ENCODE results near the gene PCBP3. TPM values are rescaled to one million over a fixed set of nuclear protein-coding genes. Genes with fewer than 3 reads are reported as not detected.

Gene PCBP3
- total and polyA plus RNA-seq, 10 of the 15 experiments (the other 5 are each of a cell fraction or from before 2014, with no cell fraction given) = 0.09 to 1.3 (median 0.46) TPM; not detected in 3

DNA sequence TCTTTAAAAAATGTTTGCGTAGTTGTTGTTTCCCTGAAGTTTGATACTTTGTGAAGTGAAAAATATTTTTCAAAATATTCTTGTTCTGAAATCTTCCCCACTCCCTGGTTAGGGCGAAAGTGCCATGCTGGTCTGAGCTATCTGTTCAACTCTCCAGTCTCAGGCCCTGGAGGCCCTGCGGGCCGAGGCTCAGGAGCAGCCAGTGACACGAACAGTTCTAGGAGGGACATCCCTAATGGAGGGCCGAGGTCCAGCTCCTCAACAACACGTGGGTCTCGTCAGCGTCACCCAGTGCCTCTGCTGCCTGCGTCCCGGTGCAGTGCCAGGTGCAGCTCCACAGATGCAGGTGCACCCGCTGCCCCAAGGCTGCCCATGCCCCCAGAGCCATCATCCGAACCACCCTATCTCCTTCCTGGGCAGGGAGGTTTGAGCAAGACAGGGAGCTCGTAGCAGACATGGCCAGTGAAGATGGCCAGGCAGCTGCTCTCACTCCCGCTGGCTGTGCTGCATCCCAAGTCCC, 268.3 kb downstream of the PCBP3 start (continued):
- no peak for TF ChIP-seq ETV6 (conservative IDR thresholded peaks at IDR 0.05 in 1 of 2, IDR thresholded peaks at IDR 0.05 in 1 of 2; ENCODE audit: borderline replicate concordance in 1 of 2, low read depth in 1 of 2)

- Histone ChIP-seq H3K4me1 (ENCODE audit: control insufficient read depth, insufficient read depth, low read length) (no peaks in the 10 kb centered on the region), H4K20me1 (ENCODE audit: control insufficient read depth, insufficient read depth) (no peaks in the 10 kb centered on the region), H3K79me2 (ENCODE audit: control insufficient read depth, insufficient read depth, low read length) (no peaks in the 10 kb centered on the region), H3K4me2 (ENCODE audit: control insufficient read depth, insufficient read depth) (no peak overlapping the region), H3K27me3 (replicated peaks in 1 of 2; ENCODE audit: control insufficient read depth in 2 of 2, insufficient read depth in 2 of 2, low read length in 1 of 2) (no peaks in the 10 kb centered on the region), H3K4me3 (no peak overlapping the region), H3K36me3 (ENCODE audit: control insufficient read depth in 2 of 2, insufficient read depth in 2 of 2, low read length in 1 of 2) (no peaks in the 10 kb centered on the region), H3K27ac (ENCODE audit: control insufficient read depth, insufficient read depth) (no peak overlapping the region), H3K9me3 (replicated peaks; ENCODE audit: control insufficient read depth, insufficient read depth, low read length) (no peaks in the 10 kb centered on the region), H2AFZ (ENCODE audit: control insufficient read depth, low read depth, low read length) (no peak overlapping the region), H3K9ac (ENCODE audit: control insufficient read depth, insufficient read depth, low read length) (no peak overlapping the region)
- ChIA-PET CTCF (no interaction called here), RAD21 (ENCODE audit: unreplicated experiment) (no interaction called here), POLR2A (no interaction called here), SMC1A (ENCODE audit: uncharacterized antibody, unreplicated experiment) (no interaction called here)
- FAIRE-seq = no peak
- 53% methylated on average over 12 of the region's 16 CpGs for WGBS (ENCODE audit: insufficient coverage, insufficient replicate concordance, low lambda C conversion rate, missing lambda C conversion rate)
- in situ Hi-C loops (cut with MboI) = no loop called here
- no peak for ATAC-seq
- no TSS peak for BruUV-seq (replicated peaks)
- no peak for DNase-seq (ENCODE audit: low read depth, low spot score)
- TF ChIP-seq EGR1 (IDR thresholded peaks at IDR 0.05; ENCODE audit: borderline replicate concordance in 1 of 2, low read depth in 2 of 2, low read length in 2 of 2) (no peak), IKZF2 (IDR thresholded peaks at IDR 0.05) (no peak), BRCA1 (IDR thresholded peaks at IDR 0.05; ENCODE audit: low read depth, low read length) (no peak), HCFC1 (IDR thresholded peaks at IDR 0.05; ENCODE audit: low read length) (no peak), RBBP5 (conservative IDR thresholded peaks at IDR 0.05) (no peak), CHD2 (IDR thresholded peaks at IDR 0.05; ENCODE audit: borderline replicate concordance, low read depth, low read length) (no peak), SP1 (IDR thresholded peaks at IDR 0.05; ENCODE audit: low read depth, low read length) (no peak), GABPA (IDR thresholded peaks at IDR 0.05; ENCODE audit: low read depth) (no peak), BCL11A (IDR thresholded peaks at IDR 0.05; ENCODE audit: low read depth, low read length) (no peak), TBL1XR1 (IDR thresholded peaks at IDR 0.05; ENCODE audit: low read depth, low read length) (no peak), MYC (IDR thresholded peaks at IDR 0.05; ENCODE audit: insufficient read depth, insufficient read length, insufficient replicate concordance, low read length, severe bottlenecking) (no peak), MEF2A (IDR thresholded peaks at IDR 0.05; ENCODE audit: insufficient read depth, low read depth, low read length) (no peak)
- TF ChIP-seq, protein P1, sequence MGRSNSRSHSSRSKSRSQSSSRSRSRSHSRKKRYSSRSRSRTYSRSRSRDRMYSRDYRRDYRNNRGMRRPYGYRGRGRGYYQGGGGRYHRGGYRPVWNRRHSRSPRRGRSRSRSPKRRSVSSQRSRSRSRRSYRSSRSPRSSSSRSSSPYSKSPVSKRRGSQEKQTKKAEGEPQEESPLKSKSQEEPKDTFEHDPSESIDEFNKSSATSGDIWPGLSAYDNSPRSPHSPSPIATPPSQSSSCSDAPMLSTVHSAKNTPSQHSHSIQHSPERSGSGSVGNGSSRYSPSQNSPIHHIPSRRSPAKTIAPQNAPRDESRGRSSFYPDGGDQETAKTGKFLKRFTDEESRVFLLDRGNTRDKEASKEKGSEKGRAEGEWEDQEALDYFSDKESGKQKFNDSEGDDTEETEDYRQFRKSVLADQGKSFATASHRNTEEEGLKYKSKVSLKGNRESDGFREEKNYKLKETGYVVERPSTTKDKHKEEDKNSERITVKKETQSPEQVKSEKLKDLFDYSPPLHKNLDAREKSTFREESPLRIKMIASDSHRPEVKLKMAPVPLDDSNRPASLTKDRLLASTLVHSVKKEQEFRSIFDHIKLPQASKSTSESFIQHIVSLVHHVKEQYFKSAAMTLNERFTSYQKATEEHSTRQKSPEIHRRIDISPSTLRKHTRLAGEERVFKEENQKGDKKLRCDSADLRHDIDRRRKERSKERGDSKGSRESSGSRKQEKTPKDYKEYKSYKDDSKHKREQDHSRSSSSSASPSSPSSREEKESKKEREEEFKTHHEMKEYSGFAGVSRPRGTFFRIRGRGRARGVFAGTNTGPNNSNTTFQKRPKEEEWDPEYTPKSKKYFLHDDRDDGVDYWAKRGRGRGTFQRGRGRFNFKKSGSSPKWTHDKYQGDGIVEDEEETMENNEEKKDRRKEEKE (IDR thresholded peaks at IDR 0.05) = no peak
- TF ChIP-seq, protein P2, sequence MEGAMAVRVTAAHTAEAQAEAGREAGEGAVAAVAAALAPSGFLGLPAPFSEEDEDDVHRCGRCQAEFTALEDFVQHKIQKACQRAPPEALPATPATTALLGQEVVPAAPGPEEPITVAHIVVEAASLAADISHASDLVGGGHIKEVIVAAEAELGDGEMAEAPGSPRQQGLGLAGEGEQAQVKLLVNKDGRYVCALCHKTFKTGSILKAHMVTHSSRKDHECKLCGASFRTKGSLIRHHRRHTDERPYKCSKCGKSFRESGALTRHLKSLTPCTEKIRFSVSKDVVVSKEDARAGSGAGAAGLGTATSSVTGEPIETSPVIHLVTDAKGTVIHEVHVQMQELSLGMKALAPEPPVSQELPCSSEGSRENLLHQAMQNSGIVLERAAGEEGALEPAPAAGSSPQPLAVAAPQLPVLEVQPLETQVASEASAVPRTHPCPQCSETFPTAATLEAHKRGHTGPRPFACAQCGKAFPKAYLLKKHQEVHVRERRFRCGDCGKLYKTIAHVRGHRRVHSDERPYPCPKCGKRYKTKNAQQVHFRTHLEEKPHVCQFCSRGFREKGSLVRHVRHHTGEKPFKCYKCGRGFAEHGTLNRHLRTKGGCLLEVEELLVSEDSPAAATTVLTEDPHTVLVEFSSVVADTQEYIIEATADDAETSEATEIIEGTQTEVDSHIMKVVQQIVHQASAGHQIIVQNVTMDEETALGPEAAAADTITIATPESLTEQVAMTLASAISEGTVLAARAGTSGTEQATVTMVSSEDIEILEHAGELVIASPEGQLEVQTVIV (IDR thresholded peaks at IDR 0.05; ENCODE audit: borderline replicate concordance, partially characterized antibody) = no peak
- intact Hi-C loops (cut with micrococcal nuclease; ENCODE audit: unreplicated experiment) = no loop called here
These were observed 269.3 kb downstream of the PCBP3 start for GRCh38 chr21:45912611-45913417.

All from GM12878 (cell line).